A549 treated with ZK216348 at 1 μM for 4 hours (cell line): ENCODE data around the gene KLF7. TPM values are rescaled to one million over a fixed set of nuclear protein-coding genes. Genes with fewer than 3 reads are reported as not detected.

ENCODE experiments used
- total RNA-seq: library from RNA; stranded (reverse); fragments of 200-300 nt; extraction: Qiagen RNA extraction; gene quantifications from 5 replicates; pipeline ENCODE4 v1.2.3, GENCODE V29; 2022; ENCODE audit warnings: low read depth

KLF7 gene
- 15.7 to 27.0 TPM (median 24.3 TPM) in 5 replicates for total RNA-seq

DNA sequence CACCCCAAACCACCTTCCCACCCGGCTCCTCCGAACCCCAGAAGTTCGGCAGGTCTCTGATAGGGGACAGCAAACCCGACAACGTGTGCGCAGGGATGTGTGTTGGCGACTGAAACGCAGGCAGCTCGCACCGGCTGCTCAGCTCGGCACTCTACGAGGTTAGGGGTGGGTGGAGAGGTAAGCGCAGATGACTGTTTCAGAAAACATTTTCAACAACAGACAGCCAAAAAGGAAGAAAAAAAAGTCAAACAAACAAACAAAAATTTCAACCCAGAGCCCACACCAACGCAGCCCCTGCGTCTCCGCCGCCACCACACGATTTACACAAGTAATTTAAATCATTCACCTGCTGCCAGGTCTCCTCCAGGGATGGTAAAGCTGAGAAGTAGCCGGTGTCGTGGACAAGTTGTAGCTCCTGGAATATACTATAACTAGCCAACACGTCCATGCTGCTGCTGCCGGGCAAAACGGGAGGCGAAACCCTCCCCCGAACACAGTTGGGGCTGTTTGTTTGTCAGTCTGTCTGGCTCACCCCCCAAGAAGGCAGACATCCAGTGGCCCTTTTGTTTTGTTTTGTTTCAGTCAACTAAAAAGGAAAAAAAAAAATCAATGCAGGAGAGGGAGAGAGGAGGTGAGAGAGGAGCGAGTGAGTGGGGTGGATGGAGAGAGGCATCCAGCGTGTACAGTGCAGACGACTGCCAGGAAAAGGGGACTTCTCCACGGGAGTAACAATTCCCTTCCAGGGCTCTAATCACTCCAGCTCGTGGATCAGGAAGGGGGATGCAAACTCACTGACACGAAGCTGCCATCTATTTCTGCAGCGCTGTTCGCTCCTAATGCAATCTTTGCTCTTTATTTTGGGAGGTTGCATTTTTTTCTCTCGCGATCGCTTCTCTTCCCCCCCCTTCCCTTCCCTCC lies at the start of gene KLF7:
KLF7 (minus strand) TSS at position 828 of the 918 bp plus-strand sequence; CDS start at position 448, 380 bp downstream.

Other genes starting within 250 kb of the KLF7 start
- 0.13 TPM in 1 of 5 replicates, not detected in the others for gene CPO, start 226.4 kb downstream of the KLF7 start, total RNA-seq